NOMO-1 treated with dmso at 0.1 percent for 144 hours (cell line): ENCODE results near the gene THUMPD1.
"Not testable (repeated sequence)": the region's sequence is repeated elsewhere in the genome, so short reads cannot be mapped to it uniquely, and the experiment has no call there.

Source experiments
- DNase-seq: peaks from one replicate; lab custom pipeline; 2025; ENCODE audit not compliant: unreplicated experiment; lab: John Stamatoyannopoulos, UW

The THUMPD1 gene

GRCh38 chr16:20696618-20697017, 45.0 kb downstream of the THUMPD1 start:
- no peak for DNase-seq

DNA sequence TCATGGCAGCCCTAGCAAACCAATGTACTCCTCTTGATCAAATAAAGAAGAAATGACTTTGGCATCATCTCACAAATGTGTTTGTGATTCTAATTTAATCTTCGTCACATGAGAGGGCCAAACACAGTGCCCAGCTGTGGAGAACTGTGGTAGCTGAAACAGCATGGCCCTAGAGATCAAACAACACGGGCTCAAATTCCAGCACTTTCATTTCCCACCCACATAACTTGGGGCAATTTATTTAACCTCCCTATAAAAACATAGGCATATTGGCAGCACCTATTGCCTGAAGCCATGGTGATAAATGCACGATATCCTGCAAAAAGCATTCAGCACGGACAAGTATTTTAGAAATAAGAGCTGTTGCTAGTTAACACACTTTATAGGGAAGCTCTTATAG, 46.6 kb downstream of the THUMPD1 start:
- DNase-seq, result no peak

DNA sequence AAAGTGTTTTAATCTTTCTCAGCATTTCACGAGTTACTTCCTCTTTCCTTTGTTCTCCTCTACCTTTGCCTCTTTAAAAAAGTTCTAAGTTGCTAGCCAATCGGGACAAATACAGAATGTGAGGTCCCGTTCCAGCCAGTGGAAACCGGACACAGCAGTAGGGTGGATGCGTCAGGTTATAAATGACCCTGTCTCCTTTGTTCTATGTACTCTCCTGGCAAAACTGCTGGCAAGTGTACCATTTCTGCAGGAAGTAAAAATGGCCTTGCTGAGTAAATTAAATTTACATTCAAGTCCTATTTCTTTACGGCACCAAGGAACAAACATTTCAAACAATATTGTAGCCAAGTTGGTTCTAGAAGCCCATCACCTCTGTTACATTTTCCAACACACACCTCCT, 47.5 kb downstream of the THUMPD1 start:
- DNase-seq, result not testable (repeated sequence)

GRCh38 chr16:20689668-20690067, 52.0 kb downstream of the THUMPD1 start:
- DNase-seq, result no peak

- DNase-seq, result no peak
Observed at GRCh38 chr16:20683812-20684211, 57.8 kb downstream of the THUMPD1 start.
